Measurements from ENCODE around the gene KIF6.

GRCh38 chr6:39567091-39567490 lies 158.1 kb downstream of the KIF6 start:
- TF ChIP-seq POLR2A (IDR thresholded peaks at IDR 0.05) (no peak), CTCF (IDR thresholded peaks at IDR 0.05) (no peak)
